ENCODE results near the gene MACROD1. TPM values are rescaled to one million over a fixed set of nuclear protein-coding genes. Genes with fewer than 3 reads are reported as not detected.

MACROD1 gene
- total RNA-seq, 1 donor from 2014 or later, result 20.6 TPM

- Mint-ChIP-seq H3K4me3 (ENCODE audit: unreplicated experiment) (no peak overlapping the region), H3K36me3 (ENCODE audit: low read depth) (no peaks in the 10 kb centered on the region), H3K9me3 (ENCODE audit: low read depth) (no peaks in the 10 kb centered on the region), H3K27ac (ENCODE audit: unreplicated experiment) (no peak overlapping the region), H3K27me3 (ENCODE audit: low read depth) (peaks cover 7% of the 10 kb centered on the region), H3K4me1 (ENCODE audit: low read depth) (no peaks in the 10 kb centered on the region)
- TF ChIP-seq, protein P1, sequence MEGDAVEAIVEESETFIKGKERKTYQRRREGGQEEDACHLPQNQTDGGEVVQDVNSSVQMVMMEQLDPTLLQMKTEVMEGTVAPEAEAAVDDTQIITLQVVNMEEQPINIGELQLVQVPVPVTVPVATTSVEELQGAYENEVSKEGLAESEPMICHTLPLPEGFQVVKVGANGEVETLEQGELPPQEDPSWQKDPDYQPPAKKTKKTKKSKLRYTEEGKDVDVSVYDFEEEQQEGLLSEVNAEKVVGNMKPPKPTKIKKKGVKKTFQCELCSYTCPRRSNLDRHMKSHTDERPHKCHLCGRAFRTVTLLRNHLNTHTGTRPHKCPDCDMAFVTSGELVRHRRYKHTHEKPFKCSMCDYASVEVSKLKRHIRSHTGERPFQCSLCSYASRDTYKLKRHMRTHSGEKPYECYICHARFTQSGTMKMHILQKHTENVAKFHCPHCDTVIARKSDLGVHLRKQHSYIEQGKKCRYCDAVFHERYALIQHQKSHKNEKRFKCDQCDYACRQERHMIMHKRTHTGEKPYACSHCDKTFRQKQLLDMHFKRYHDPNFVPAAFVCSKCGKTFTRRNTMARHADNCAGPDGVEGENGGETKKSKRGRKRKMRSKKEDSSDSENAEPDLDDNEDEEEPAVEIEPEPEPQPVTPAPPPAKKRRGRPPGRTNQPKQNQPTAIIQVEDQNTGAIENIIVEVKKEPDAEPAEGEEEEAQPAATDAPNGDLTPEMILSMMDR (IDR thresholded peaks at IDR 0.05), result no peak
- no peak for DNase-seq (ENCODE audit: low spot score)
Observed at GRCh38 chr11:64156235-64157011, 9.5 kb downstream of the MACROD1 start.

GRCh38 chr11:64153812-64154211, 12.1 kb downstream of the MACROD1 start:
- Mint-ChIP-seq H3K27ac (ENCODE audit: unreplicated experiment) (no peak overlapping the region), H3K27me3 (ENCODE audit: low read depth) (peaks cover 7% of the 10 kb centered on the region), H3K4me3 (ENCODE audit: unreplicated experiment) (no peak overlapping the region), H3K36me3 (ENCODE audit: low read depth) (no peaks in the 10 kb centered on the region), H3K4me1 (ENCODE audit: low read depth) (no peaks in the 10 kb centered on the region), H3K9me3 (ENCODE audit: low read depth) (no peaks in the 10 kb centered on the region)
- TF ChIP-seq, protein P1 (IDR thresholded peaks at IDR 0.05), result no peak
- no peak for DNase-seq (ENCODE audit: low spot score)

GRCh38 chr11:64152841-64153691, 12.8 kb downstream of the MACROD1 start:
- peaks cover 7% of the 10 kb centered on the region for H3K27me3 Mint-ChIP-seq (ENCODE audit: low read depth)
- DNase-seq (ENCODE audit: low spot score), result no peak
- no peak overlapping the region for H3K4me3 Mint-ChIP-seq (ENCODE audit: unreplicated experiment)
- no peak overlapping the region for H3K27ac Mint-ChIP-seq (ENCODE audit: unreplicated experiment)
- TF ChIP-seq, protein P1 (IDR thresholded peaks at IDR 0.05), result peak; percentile 98
- H3K9me3 Mint-ChIP-seq (ENCODE audit: low read depth), result no peaks in the 10 kb centered on the region
- peaks cover 3% of the 10 kb centered on the region for H3K4me1 Mint-ChIP-seq (ENCODE audit: low read depth)
- H3K36me3 Mint-ChIP-seq (ENCODE audit: low read depth), result no peaks in the 10 kb centered on the region

- Mint-ChIP-seq H3K27me3 (ENCODE audit: low read depth) (peaks cover 7% of the 10 kb centered on the region), H3K27ac (ENCODE audit: unreplicated experiment) (no peak overlapping the region), H3K36me3 (ENCODE audit: low read depth) (no peaks in the 10 kb centered on the region), H3K9me3 (ENCODE audit: low read depth) (no peaks in the 10 kb centered on the region), H3K4me1 (ENCODE audit: low read depth) (peaks cover 3% of the 10 kb centered on the region), H3K4me3 (ENCODE audit: unreplicated experiment) (no peak overlapping the region)
- TF ChIP-seq, protein P1 (IDR thresholded peaks at IDR 0.05), result no peak
- DNase-seq (ENCODE audit: low spot score), result no peak
Observed at GRCh38 chr11:64151337-64151736, 14.6 kb downstream of the MACROD1 start.

DNA sequence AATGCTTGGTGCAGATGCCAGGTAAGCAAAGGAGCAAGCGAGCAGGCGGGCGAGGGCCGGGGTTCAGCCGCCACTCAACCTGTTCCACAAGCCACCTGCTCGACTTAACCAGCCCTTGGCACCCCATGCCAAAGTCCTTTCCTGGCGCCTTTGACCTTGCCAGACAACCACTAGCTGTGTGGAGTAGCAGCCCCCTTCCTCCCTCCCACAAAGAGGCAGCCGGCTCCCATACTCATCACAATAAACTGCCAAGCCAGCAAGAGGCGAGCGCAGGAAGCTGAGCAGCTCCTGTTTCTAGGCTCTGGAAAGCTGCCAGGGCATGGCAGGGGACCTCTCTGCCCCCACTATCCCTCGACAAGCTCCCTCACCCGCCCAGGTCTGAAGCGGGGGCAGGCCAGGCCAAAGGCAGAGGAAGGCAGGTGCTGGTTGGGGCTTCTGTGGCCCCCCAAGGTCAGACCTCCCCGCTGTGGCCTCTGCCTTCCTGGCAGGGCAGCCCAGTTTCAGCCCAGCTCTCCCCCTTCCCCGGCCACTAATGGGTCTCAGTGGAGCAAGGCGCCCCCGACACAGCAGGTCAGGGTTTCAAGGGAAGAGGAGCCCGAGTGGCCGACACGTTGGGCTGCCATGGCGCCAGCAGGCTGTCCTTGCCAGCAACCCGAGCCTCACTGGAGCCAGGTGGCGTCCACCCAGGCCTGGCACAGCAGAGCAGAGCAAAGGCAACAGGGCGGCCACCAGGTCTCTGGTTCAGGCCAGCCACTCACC, 15.3 kb downstream of the MACROD1 start:
- peaks cover 3% of the 10 kb centered on the region for H3K4me1 Mint-ChIP-seq (ENCODE audit: low read depth)

More for the DNA sequence above, 15.3 kb downstream of the MACROD1 start:
- Mint-ChIP-seq H3K36me3 (ENCODE audit: low read depth) (no peaks in the 10 kb centered on the region), H3K27ac (ENCODE audit: unreplicated experiment) (no peak overlapping the region), H3K4me3 (ENCODE audit: unreplicated experiment) (no peak overlapping the region), H3K9me3 (ENCODE audit: low read depth) (no peaks in the 10 kb centered on the region), H3K27me3 (ENCODE audit: low read depth) (peaks cover 7% of the 10 kb centered on the region)
- no peak for DNase-seq (ENCODE audit: low spot score)
- TF ChIP-seq, protein P1 (IDR thresholded peaks at IDR 0.05), result no peak

All from chondrocyte (in vitro differentiated cells).